ENCODE data around the gene ACBD3. TPM values are rescaled to one million over a fixed set of nuclear protein-coding genes. Genes with fewer than 3 reads are reported as not detected.

Gene ACBD3
- 22.6 to 36.3 TPM (median 27.8 TPM) in 5 replicates for total RNA-seq (2022; extraction: Qiagen RNA extraction; ENCODE audit: low read depth)

GRCh38 chr1:226186124-226187018, at the start of gene ACBD3:
Gene ACBD3 (minus strand): TSS chr1:226186741. CDS start chr1:226186675, 66 bp downstream.

GRCh38 chr1:226223157-226223785, 36.7 kb upstream of the ACBD3 start, which contains the start of gene MIXL1:
Gene MIXL1 (plus strand): TSS chr1:226223664. CDS start chr1:226223682, 18 bp downstream.

Other genes starting within 250 kb of the ACBD3 start
- 0.09 to 0.32 TPM (median 0.19 TPM) in 3 of 5 replicates, not detected in the others for gene LEFTY2, start 245.5 kb downstream of the ACBD3 start, total RNA-seq (2022; extraction: Qiagen RNA extraction; ENCODE audit: low read depth)
- gene SDE2, start 187.4 kb downstream of the ACBD3 start, total RNA-seq (2022; extraction: Qiagen RNA extraction; ENCODE audit: low read depth) = 7.9 to 11.0 TPM (median 9.9 TPM) in 5 replicates
- gene H3-3A, start 124.0 kb downstream of the ACBD3 start, total RNA-seq (2022; extraction: Qiagen RNA extraction; ENCODE audit: low read depth) = 395 to 501 TPM (median 445 TPM) in 5 replicates
- 0.07 to 0.10 TPM in 2 of 5 replicates, not detected in the others for gene MIXL1, start 36.9 kb upstream of the ACBD3 start, total RNA-seq (2022; extraction: Qiagen RNA extraction; ENCODE audit: low read depth)
- 7.1 to 9.1 TPM (median 8.7 TPM) in 5 replicates for gene LIN9, start 122.4 kb upstream of the ACBD3 start, total RNA-seq (2022; extraction: Qiagen RNA extraction; ENCODE audit: low read depth)
- 100 to 119 TPM (median 110 TPM) in 5 replicates for gene PARP1, start 221.4 kb upstream of the ACBD3 start, total RNA-seq (2022; extraction: Qiagen RNA extraction; ENCODE audit: low read depth)